Stimulated activated CD8-positive, alpha-beta memory T cell treated with anti-CD3 and anti-CD28 coated beads, Interleukin-7, amount 100 ng/mL, for 1 hour (primary cell): ENCODE measurements around the gene PPP1R9A.

Experiments used
- DNase-seq, 2 donors: peaks; one replicate each; pipeline ENCODE4 v3.0.0-alpha.2; 2020; ENCODE audit warnings: low read depth in 2 of 2

The PPP1R9A gene

GRCh38 chr7:95318501-95319100 lies 411.2 kb downstream of the PPP1R9A start:
- DNase-seq: no peak

DNA sequence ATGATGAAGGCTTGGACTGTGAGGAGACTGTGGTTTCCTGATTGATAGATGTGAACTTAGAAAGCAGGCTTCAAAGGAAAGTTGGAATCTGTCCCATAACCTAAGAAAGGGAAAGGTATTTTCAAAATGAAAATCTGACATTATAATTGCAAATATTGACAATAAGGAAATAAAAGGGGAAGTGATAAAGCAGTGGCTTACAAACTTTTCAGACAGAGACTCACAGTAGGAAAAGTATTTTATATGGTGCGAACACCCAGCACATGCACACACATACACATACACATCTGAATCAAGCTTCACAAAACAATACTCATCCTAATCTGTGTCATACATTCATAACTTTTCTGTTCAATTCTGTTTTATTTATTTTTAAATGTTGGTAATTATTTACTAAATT lies 412.2 kb downstream of the PPP1R9A start:
- DNase-seq: no peak

GRCh38 chr7:95320651-95321050 lies 413.3 kb downstream of the PPP1R9A start:
- DNase-seq: no peak

GRCh38 chr7:95321720-95322119 lies 414.3 kb downstream of the PPP1R9A start:
- no peak for DNase-seq

DNA sequence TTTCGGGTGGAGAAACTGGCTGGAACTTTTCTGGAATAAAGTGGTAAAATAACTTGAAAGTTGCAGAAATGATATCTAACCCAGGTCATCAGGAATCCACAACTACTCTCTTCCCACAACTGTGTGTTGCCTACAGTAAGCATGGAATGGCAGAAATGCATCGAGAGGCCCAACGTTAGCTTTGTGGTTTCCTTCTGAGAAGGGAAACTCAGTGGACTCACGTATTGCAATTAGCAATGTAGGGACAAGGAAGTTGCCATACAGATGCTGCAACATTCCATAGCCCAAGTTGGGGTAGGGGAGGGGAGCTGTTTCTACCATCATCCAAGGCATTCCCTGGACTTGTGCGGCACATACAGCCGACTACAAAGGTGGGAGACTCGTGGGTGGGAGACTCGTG lies 415.0 kb downstream of the PPP1R9A start:
- DNase-seq: no peak

DNA sequence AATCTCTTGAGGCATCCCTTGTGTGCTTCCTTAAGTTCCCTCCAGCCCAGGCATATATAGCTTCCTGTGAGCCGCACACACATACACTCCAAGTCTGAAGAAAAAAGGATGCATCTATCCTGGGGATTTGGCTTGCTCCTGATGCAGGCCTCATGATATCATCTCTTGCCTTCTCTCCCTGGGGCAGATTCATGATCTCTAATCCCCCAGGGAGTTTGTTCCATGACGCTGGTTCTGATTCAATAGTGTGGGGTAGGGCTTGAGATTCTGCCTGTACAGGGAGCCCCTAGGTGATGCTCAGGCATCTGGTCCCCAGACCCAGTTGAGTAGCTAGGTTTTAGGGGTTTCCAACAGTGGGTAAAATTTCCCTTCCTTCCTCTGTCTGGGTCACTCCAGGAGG lies 415.5 kb downstream of the PPP1R9A start:
- DNase-seq: no peak

- DNase-seq: no peak
These were observed 416.2 kb downstream of the PPP1R9A start for GRCh38 chr7:95323410-95324129.

DNA sequence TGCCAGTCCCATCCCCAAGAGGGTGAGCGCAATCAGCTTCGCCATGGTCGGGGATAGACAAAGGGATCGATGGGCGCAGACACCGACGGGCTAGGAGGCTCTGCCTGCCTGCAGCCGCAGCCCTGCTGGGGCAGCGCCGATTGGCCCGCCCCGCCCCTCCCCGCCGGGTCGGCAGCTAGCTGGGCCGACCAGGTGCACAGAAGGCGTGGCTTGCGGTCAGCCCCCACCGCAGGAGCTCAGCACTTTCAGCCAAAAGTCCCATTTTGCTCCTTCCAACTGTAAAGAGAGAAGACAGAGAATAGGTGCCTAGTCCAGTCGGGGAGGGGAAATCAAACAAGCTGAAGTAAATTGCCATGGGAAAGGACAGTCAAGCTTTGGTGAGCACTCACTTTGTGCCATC lies 417.0 kb downstream of the PPP1R9A start, which contains the start of gene PON1:
TSS of gene PON1 (minus strand) at position 102 of the 400 bp plus-strand sequence. CDS start at position 45, 57 bp downstream.
- DNase-seq: no peak

DNA sequence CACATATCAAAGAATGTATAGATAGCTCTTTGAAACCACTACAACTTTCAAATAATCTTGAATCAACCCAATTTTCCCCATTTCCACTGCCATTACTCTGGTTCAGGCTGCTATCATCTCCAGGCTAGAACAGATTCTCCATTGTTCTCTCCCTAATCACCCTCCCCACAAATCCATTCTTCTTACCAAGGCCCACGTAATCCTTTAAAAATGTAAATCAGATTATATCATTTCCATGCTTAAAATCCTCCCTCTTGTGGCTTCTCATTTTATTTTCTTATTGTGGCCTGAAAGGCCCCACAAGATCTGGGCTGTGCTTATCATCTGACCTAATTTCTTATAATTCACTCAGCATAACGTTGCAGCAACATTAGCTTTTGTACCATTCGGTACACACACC lies 420.0 kb downstream of the PPP1R9A start:
- no peak for DNase-seq

- DNase-seq: no peak
These were observed 423.0 kb downstream of the PPP1R9A start for GRCh38 chr7:95330204-95330960.

DNA sequence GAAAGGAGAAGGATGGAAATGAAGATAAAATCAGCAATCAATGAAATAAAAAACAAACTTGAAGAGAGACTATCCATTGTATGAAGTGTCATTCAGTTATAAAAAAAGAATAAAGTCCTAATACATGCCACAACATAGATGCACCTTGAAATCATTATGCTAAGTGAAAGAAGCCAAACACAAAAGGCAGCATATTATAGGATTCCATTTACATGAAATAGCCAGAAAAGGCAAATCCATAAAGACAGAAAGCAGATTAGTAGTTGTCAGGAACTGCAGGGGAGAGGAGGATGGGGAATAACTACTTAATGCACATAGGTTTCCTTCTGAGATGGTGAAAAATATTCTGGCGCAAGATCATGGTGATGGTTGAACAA lies 423.6 kb downstream of the PPP1R9A start:
- DNase-seq: no peak

DNA sequence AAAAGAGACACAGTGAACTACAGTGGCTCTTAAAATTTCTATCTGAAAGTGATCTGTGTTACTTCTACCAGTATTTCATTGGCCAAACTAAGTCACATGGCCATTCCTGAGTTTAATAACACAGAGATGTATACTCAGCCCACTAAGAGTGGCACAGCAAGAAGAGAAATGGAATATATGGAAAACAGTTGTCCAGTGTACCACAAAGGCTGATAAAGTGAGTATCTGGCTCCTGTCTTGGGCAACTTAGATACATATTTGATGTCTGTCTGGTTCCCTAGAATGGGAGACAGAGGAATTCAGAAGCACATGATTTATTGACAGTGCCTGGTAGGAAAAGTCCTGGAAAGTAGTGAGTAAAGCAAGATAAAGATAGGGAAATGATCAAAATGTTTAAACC lies 427.1 kb downstream of the PPP1R9A start:
- DNase-seq: no peak

DNA sequence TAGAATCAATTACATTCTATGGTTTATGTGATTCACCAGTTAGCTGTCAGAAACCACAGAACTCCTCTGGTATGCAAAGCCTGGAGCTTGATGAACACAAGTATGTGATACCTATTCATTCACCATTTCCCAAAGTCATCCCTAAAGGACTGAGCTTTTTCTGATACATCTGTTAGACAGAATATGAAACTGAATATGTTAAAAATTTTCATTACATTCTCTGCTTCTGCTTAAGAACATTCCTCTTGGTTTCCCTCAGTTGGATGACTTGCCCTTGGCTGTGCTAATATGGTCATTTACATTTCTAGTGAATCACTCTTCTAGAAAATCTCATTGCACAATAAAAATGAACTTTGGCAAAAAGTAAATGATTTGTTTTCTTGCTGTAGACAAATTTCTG lies 427.7 kb downstream of the PPP1R9A start:
- DNase-seq: no peak

DNA sequence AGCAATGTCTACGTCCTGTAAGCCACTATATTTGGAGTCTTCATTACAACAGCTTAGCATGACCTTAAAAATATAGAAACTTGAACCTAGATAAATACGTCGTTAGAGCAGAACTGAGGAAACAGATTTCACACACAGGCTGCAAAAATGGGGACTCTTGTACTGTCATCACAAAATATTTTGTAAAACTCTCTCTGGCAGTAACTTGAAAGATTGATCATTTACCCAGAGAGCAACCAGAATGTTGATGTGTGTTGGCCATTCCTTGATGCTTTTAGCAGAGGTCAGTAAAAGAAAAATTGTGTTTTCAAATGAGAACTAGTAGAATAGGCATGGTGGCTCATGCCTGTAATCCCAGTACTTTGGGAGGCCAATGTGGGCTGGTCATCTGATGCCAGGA lies 431.4 kb downstream of the PPP1R9A start:
- no peak for DNase-seq

DNA sequence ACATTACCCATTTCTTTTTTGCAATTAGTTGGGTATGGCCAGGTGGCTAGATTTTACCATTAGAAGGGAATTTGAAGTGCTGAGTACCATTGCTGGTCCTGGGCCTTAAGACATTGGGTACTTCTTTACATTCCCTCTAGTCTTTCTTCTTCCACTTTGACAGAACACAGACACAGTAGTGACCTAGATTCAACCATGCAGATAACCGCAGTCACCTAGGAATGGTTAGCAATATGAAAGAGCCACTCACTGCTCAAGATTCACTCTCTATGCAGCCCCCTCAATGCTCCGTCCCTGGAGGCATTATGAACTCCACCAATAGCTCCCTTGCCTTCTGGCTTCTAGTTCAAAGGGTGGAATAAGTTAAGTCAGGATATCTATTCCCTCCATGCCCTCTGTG lies 433.1 kb downstream of the PPP1R9A start:
- DNase-seq: no peak

- no peak for DNase-seq
These were observed 434.6 kb downstream of the PPP1R9A start for GRCh38 chr7:95342029-95342428.

DNA sequence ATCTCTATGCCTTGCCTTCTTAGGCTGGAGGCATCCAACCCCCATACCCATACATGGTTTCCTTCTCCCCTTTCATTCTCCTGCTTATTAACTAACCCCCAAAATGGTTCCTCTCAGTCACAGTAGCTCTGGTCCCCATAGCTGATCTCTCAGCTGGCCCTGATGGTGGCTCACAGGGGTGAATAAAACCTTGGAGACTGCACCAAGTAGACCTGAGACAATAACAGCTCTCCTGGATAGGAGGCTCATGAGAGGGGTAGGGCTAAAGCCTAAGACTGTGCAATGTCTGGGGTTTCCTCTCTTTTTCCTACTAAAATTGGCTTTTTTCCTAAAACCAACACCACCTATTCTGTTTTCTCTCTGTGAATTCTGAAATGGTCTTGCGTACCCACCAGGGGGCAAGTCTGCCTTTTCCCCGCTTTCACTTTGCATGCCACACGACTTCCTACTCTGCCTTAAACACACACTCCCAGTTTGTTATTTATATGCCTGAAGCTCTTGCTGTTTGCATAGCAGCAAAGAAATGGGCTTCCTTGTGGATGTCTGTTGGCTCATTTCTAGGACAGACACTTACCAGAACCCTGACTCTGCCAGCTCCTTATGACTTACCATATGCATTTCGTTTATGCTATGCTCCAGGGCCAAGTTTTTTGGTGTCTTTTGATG lies 435.4 kb downstream of the PPP1R9A start:
- no peak for DNase-seq
